Effector memory CD8-positive, alpha-beta T cell (primary cell): ENCODE results near the gene EIPR1.

Experiments used
- ATAC-seq: fragments of 150-1000 bp; cut with Tn5 transposase; replicated peaks from 2 replicates; pipeline ENCODE4 v1.10.0; 2021; ENCODE audit warnings: mild to moderate bottlenecking, moderate library complexity
- DNase-seq, 3 experiments: peaks; one replicate each; pipeline ENCODE4 v3.0.0; 2021
- H3K27ac Mint-ChIP-seq, 2 donors: one replicate each; pipeline ENCODE4 v1.8.0; 2022; ENCODE audit warnings: mild to moderate bottlenecking in 2 of 2, mixed read lengths in 2 of 2, moderate library complexity in 2 of 2
- H3K27me3 Mint-ChIP-seq, 2 donors: one replicate each; pipeline ENCODE4 v1.8.0; 2022; ENCODE audit warnings: mixed read lengths in 2 of 2
- H3K36me3 Mint-ChIP-seq: one replicate; pipeline ENCODE4 v1.8.0; 2022; ENCODE audit warnings: mild to moderate bottlenecking, moderate library complexity, mixed read lengths; ENCODE audit not compliant: insufficient read depth
- H3K4me1 Mint-ChIP-seq, 2 donors: one replicate each; pipeline ENCODE4 v1.8.0; 2022; ENCODE audit warnings: low read depth in 2 of 2, mixed read lengths in 2 of 2
- H3K4me3 Mint-ChIP-seq, 2 donors: one replicate each; pipeline ENCODE4 v1.8.0; 2022; ENCODE audit warnings: mild to moderate bottlenecking in 2 of 2, mixed read lengths in 2 of 2, moderate library complexity in 2 of 2
- H3K9me3 Mint-ChIP-seq, 2 donors: one replicate each; pipeline ENCODE4 v1.8.0; 2022; ENCODE audit warnings: mixed read lengths in 2 of 2
- total RNA-seq, 9 experiments: gene quantifications; one replicate each; lab custom pipeline; 2026; lab: John Stamatoyannopoulos, UW

Gene EIPR1
- 18.1 to 41.1 (median 35.8) reads per million in 9 experiments for total RNA-seq

DNA sequence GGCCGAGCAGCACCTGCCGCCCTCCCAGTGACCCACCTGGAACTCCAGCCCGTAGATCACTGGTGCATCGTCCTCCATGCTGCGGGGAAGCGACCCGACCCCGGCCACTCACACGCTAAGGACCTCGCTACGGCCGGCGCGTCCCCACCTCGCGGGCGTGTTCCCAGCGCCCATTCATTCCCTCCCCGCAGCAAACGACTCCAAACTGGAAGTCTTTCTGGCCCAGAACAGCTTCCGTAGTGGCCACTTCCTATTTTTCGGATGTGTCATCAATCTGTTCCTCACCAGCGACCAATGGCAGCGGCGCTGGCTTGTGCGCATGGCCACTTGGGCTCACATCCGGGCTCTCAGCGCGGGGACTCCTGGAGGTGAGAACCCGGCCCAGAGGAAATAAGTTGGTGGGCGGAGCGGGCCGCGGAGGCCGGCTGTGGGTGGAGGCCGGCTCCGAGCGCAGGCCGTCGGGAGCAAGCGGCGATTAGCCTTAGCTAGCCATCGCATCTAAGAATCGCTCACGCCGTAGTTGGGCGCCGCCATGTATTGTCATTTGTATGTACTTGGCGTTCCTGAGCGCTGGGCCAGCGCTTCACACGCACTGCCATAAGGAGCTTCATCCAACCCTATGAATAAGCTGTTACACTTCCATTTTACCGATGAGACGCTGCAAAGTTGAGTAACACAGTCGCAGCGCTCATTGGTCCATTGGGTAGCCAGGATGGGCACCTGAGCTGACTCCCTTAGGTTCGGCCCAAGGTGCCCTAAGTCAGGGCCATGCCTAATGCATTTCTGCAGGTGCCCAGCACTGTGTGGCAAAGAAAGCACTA, at the start of gene EIPR1:
EIPR1 (minus strand) TSS at position 207 of the 821 bp plus-strand sequence; CDS start at position 78, 129 bp downstream.
- H3K36me3 Mint-ChIP-seq, result peaks cover 43% of the 10 kb centered on the region
- DNase-seq, result peak; percentile 95 to 96 (median 96)
- peak within 1 kb of the TSS; percentile 95 to 99 for H3K27ac Mint-ChIP-seq
- ATAC-seq, result peak; percentile 82
- H3K27me3 Mint-ChIP-seq, result no peaks in the 10 kb centered on the region
- H3K4me1 Mint-ChIP-seq, result peaks cover 34 to 37% of the 10 kb centered on the region in 2 donors
- H3K9me3 Mint-ChIP-seq, result no peaks in the 10 kb centered on the region
- peak within 1 kb of the TSS; percentile 93 to 98 for H3K4me3 Mint-ChIP-seq

DNA sequence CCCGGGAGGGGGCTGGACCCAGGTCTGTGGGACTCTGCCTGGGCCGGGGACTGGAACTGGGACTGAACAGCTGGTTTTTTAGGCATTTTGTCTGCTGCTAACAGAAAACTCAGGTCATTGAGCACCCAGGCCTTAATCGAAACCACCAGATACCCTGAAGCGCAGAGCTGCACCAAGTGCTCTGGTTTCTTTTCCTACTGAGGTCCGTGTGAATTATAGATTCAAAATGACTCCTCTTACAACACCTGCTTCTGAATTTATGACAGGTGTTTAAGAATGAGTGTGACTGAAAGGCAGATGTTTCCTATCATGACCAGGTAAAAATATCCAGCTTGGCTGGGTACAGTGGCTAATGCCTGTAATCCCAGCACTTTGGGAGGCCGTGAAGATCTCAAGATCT, 49.7 kb upstream of the EIPR1 start:
- H3K9me3 Mint-ChIP-seq, result no peaks in the 10 kb centered on the region
- DNase-seq (no peak), ATAC-seq (no peak)
- H3K27me3 Mint-ChIP-seq, result no peaks in the 10 kb centered on the region
- H3K4me1 Mint-ChIP-seq, result peaks cover 6 to 8% of the 10 kb centered on the region in 2 donors
- H3K4me3 Mint-ChIP-seq, result no peak overlapping the region
- peak overlapping the region; percentile 17 to 48 for H3K27ac Mint-ChIP-seq
- peaks cover 58% of the 10 kb centered on the region for H3K36me3 Mint-ChIP-seq

DNA sequence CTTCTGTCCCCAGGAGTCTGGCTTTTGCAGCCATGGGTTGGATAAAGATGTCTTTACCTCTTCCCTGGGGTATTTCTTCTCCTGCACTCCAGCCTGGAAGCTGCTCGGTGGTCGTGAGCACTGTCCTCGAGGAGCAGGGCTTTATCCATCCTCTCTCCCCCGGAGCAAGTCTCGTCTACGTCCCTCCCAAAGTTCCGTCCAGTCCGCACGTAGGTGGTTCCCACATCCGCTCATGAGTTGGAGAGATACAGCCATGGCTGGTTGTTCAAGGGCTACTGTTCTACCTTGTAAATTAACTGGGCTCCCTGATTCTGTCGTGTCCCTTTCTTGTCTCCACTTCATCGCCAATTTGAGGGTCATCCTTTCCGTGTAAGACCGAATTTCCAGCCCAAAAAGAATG, 49.0 kb upstream of the EIPR1 start:
- ATAC-seq (no peak), DNase-seq (no peak)
- H3K4me3 Mint-ChIP-seq, result no peak overlapping the region
- H3K36me3 Mint-ChIP-seq, result peaks cover 57% of the 10 kb centered on the region
- H3K27me3 Mint-ChIP-seq, result no peaks in the 10 kb centered on the region
- H3K4me1 Mint-ChIP-seq, result peaks cover 6 to 8% of the 10 kb centered on the region in 2 donors
- no peak overlapping the region for H3K27ac Mint-ChIP-seq
- no peaks in the 10 kb centered on the region for H3K9me3 Mint-ChIP-seq

DNA sequence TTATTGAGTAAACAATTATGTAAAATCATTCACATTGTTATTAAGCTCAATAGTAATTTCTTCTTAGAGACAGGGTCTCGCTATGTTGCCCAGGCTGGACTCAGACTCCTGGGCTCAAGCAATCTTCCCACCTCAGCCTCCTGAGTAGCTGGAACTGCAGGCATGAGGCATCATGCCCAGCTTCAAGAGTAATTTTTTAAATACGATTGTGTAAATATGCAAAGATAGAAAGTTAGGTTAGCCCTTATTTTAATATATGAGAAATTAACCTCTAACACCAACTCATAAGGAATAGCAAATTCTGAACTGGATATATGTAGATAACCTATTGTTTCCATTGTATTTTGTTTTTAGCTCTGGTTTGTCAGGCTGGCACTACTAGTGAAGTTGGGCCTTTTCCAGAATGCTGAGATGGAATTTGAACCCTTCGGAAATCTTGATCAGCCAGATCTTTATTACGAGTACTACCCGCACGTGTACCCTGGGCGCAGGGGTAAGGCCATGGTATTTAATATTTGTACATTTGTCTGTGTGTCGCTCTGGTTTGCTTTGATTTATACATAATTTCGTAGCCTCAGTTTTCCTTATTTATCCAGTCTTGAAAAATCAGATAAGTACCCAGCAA, 46.7 kb upstream of the EIPR1 start:
- no peak for DNase-seq
- Mint-ChIP-seq H3K4me3 (no peak overlapping the region), H3K9me3 (no peaks in the 10 kb centered on the region), H3K4me1 (peaks cover 6 to 8% of the 10 kb centered on the region in 2 donors), H3K36me3 (peaks cover 44% of the 10 kb centered on the region), H3K27ac (peak overlapping the region; percentile 66 to 68), H3K27me3 (no peaks in the 10 kb centered on the region)
- no peak for ATAC-seq

DNA sequence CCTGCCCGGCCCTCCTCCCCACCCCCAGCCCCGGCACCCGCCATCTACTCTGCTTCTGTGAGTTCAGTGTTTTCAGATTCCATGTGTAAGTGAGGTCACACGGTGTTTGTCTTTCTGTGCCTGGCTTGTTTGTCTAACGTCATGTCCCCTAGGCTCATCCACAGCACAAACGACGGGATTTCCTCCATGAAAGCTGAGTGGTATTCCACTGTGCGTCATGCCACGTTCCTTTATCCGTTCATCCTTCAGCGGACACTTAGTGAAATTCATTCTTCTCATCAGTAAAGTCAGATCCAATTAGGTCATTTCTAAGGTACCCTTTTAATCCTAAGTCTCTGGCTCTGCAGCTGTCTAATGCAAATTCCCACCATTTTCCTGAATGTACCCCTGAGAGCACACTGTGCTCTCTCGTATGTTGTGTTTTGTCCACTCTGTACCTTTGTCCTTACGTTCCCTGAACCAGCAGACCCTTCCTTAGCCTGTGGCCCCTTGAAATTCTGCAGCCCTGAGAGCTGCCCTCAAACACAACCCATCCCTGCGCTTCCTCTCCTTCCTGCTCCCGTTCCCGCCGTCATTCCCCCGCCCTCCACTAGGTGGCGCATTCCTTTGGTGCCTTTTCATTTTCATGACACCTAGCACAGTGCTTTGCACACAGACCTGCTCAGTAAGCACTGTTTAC, 46.0 kb upstream of the EIPR1 start:
- peak overlapping the region; percentile 66 to 68 for H3K27ac Mint-ChIP-seq

DNA sequence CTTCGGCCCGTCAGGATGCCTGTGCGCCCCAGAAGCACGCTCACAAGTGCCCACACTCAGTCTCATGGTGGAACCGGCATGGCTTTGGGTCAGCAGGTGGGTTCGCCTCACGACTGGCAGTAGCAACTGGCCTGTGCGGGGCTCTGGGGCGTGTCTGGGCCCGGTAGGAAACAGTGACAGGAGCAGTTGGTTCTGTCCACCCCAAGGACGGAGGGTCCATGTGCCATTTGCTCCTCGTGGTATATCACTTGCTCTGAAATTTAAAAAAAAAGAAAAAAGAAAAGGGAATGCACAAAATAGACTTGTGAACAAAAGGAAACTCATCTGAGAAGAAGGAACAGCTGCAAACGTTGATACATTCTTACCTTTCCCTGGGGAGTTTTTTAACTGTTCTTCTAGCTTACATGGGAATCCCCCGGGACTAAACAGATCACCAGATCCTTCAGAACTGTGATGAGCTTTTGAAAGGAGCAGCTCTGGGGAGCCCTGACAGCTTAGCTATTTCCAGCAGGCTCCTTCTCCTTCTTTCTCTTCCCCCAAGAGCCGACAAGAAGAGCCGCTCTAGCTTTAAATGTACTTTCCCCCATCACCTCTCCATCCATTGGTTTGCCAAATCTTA, 44.7 kb upstream of the EIPR1 start:
- no peaks in the 10 kb centered on the region for H3K27me3 Mint-ChIP-seq
- DNase-seq, result no peak
- ATAC-seq, result no peak
- peaks cover 6 to 10% of the 10 kb centered on the region in 2 donors for H3K4me1 Mint-ChIP-seq
- no peaks in the 10 kb centered on the region for H3K9me3 Mint-ChIP-seq
- no peak overlapping the region for H3K4me3 Mint-ChIP-seq
- no peak overlapping the region for H3K27ac Mint-ChIP-seq
- peaks cover 42% of the 10 kb centered on the region for H3K36me3 Mint-ChIP-seq

More for the DNA sequence above, 46.0 kb upstream of the EIPR1 start:
- H3K9me3 Mint-ChIP-seq, result no peaks in the 10 kb centered on the region
- H3K4me3 Mint-ChIP-seq, result no peak overlapping the region
- DNase-seq (peak; percentile 67 to 75 (median 69)), ATAC-seq (peak; percentile 56)
- H3K36me3 Mint-ChIP-seq, result peaks cover 37% of the 10 kb centered on the region
- no peaks in the 10 kb centered on the region for H3K27me3 Mint-ChIP-seq
- H3K4me1 Mint-ChIP-seq, result peaks cover 6 to 10% of the 10 kb centered on the region in 2 donors

DNA sequence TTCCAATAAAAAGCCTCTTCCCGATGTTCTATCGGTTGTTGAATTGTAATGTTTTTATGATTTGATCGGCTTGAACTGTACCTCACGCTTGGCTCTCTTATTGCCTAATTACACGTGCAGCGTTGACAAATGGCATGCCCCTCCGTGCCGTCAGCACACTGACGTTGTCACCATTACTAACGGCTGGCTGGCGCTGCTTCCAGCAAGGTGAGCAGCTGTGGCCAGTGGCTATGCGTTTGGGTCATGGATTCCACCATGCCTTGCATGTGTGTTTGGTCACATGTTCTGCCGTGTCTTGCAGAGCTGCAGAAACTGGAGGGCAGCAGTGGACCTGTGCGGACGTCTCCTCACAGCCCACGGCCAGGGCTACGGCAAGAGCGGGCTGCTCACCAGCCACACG, 44.0 kb upstream of the EIPR1 start:
- ATAC-seq, result no peak
- peaks cover 41% of the 10 kb centered on the region for H3K36me3 Mint-ChIP-seq
- H3K4me1 Mint-ChIP-seq, result peaks cover 9 to 10% of the 10 kb centered on the region in 2 donors
- no peaks in the 10 kb centered on the region for H3K9me3 Mint-ChIP-seq
- H3K27me3 Mint-ChIP-seq, result no peaks in the 10 kb centered on the region
- H3K27ac Mint-ChIP-seq, result no peak overlapping the region
- H3K4me3 Mint-ChIP-seq, result no peak overlapping the region
- no peak for DNase-seq

DNA sequence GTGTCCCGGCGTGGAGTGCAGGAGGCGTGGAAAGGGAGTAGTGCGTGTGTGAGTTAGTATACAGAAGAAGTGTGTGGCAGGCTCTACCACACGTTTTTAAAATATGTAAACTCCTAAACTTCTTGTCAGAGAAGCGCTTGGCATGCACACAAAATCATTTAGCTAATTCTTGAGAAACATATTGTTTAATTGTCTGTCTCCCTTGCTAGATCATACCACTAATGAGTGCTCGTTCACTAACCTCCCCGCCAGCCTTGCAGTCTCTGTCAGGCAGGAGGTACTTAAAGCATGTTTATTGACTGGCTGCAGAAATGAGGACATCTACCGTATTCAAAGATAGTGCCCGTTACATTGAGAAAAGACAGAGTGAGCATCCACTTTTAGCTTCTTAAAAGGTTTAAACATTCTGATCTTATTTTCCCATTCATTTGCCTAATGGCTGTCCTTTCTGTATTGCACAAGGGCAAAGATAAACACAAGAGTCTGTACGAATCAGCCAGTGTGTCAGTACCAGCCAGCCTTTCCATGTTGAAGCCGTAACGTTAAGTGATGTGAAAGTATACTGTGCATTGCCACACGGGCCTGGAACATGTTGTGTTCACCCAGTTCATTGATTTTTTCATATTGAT, 43.3 kb upstream of the EIPR1 start:
- no peak overlapping the region for H3K4me3 Mint-ChIP-seq

DNA sequence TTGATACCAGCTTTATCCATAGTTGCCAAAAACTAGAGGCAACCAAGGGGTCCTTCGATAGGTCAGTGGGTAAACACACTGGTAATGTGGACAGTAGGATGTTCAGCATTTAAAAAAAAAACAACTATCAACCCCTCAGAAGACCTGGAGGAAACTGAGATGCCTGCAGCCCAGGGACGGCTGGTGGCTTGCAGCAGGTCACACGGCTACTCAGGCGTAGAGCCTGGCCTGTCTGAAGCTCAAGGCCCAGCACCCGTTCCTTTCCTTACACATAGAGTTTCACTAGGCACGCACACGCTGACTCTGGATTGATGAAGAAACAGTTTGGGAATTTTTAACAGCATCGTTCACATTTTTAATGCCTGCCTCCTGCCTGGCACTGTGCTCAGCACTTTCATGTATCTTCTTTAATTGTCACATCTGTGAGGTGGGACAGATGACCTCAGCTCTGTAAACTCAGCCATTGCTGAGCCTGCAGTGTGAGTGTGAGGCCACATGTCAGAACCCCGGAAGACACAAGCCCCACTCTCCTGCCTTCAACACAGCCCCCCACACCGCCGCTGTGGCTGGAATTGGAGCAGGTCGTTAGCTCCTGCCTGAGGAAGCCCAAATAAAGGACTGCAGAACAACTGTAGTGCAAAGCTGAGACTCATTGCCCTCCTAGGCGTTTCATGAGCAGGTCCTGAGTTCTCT, 42.6 kb upstream of the EIPR1 start:
- no peak for ATAC-seq
- peak overlapping the region in 1 of 2 donors; percentile 54 for H3K27ac Mint-ChIP-seq
- H3K4me1 Mint-ChIP-seq, result peaks cover 9 to 18% of the 10 kb centered on the region in 2 donors
- H3K9me3 Mint-ChIP-seq, result no peaks in the 10 kb centered on the region
- H3K36me3 Mint-ChIP-seq, result peaks cover 32% of the 10 kb centered on the region
- no peaks in the 10 kb centered on the region for H3K27me3 Mint-ChIP-seq
- H3K4me3 Mint-ChIP-seq, result no peak overlapping the region
- no peak for DNase-seq

More for the DNA sequence above, 43.3 kb upstream of the EIPR1 start:
- no peaks in the 10 kb centered on the region for H3K27me3 Mint-ChIP-seq
- no peaks in the 10 kb centered on the region for H3K9me3 Mint-ChIP-seq
- H3K4me1 Mint-ChIP-seq, result peaks cover 9 to 11% of the 10 kb centered on the region in 2 donors
- DNase-seq (no peak), ATAC-seq (no peak)
- H3K27ac Mint-ChIP-seq, result no peak overlapping the region
- peaks cover 35% of the 10 kb centered on the region for H3K36me3 Mint-ChIP-seq

DNA sequence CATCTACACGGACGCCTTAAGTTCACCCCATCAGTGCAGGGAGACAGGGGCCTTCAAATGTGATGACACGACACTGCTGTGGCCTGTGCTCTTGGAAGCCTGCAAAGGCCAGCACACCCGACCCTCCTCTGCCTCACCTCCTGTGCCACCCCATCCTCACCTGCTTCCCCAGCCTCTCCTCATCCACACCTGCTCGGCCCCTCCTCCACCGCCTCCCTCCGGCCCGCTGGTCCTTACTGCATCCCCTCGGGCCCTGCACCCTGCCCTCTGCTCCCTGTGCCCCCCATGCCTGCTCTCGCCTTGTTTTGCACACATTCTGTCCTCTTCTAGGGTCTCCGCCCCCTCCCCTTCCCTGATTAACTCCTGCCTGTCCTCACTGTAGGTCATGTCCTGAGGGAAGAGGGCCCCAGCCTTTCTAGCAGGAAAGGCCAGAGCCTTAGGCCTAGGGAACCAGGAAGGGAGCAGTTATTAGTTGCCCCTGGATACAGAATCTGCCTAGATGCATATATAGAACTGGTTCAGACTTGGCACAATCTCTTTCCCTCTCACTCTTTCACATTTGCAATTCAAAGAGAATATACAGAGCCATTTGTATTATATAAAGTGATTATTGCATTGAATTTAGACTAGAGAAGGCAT, 41.3 kb upstream of the EIPR1 start:
- ATAC-seq, result no peak
- peaks cover 8 to 16% of the 10 kb centered on the region in 2 donors for H3K4me1 Mint-ChIP-seq
- no peak overlapping the region for H3K4me3 Mint-ChIP-seq
- DNase-seq, result no peak
- peaks cover 22% of the 10 kb centered on the region for H3K36me3 Mint-ChIP-seq
- no peaks in the 10 kb centered on the region for H3K9me3 Mint-ChIP-seq
- peak overlapping the region in 1 of 2 donors; percentile 70 for H3K27ac Mint-ChIP-seq
- H3K27me3 Mint-ChIP-seq, result no peaks in the 10 kb centered on the region

DNA sequence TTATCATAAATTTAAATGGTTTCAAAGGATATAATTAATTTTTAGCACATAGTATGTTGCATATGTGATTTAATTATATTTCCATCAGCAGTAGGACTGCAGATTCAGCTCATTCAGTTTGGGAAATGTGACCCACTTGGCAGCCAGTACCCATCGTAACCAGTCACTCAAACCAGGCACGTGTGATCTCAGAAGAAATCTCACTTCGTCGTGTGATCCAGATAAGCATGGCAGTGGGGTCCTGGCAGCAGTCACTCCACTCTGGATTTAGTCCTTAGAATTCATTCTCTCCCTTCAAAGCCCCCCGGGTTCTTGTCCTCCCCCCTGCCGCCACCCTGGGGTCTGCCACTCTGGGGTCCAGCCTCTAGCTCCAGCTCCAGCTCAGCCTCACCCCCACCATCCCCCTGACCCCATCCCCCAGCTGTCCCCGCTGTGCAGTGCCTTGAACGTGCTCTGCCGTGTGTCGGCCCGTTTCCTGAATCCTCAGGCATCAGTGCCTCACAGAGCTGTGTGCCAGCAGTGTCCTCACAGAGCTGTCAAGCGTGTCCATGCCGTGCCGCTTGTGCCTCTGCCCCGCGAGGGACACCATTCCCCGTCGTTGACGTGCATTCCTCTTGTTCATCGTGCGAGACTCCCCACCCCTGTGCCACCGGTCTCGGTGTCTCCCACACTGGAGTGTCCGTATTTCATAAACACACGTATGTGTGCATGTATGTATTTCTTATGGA, 36.7 kb upstream of the EIPR1 start:
- Mint-ChIP-seq H3K36me3 (peaks cover 9% of the 10 kb centered on the region), H3K4me1 (peaks cover 8 to 25% of the 10 kb centered on the region in 2 donors), H3K27ac (peak overlapping the region in 1 of 2 donors; percentile 71), H3K27me3 (no peaks in the 10 kb centered on the region), H3K9me3 (no peaks in the 10 kb centered on the region), H3K4me3 (no peak overlapping the region)
- no peak for ATAC-seq
- no peak for DNase-seq
